ENCODE data around the gene MYL7.
"Not testable (repeated sequence)": the region's sequence is repeated elsewhere in the genome, so short reads cannot be mapped to it uniquely, and the experiment has no call there.

The MYL7 gene

DNA sequence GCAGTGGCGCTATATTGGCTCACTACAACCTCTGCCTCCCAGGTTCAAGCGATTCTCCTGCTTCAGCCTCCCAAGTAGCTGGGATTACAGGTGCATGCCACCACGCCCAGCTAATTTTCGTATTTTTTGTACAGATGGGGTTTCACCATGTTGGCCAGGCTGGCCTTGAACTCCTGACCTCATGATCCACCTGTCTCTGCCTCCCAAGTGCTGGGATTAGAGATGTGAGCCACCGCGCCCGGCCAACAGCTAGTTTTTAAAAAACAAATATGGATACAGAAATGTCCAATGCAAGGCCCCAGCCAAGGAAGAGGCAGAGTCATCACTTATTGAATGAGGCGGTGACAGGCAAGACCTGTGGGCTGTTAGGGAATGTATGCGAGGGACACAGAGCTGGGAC lies 30.8 kb upstream of the MYL7 start:
- not testable (repeated sequence) for H3K4me1 ChIP-seq (ENCODE audit: control insufficient read depth in 2 of 2, insufficient read depth in 1 of 2, low read depth in 1 of 2, low read length in 2 of 2)

DNA sequence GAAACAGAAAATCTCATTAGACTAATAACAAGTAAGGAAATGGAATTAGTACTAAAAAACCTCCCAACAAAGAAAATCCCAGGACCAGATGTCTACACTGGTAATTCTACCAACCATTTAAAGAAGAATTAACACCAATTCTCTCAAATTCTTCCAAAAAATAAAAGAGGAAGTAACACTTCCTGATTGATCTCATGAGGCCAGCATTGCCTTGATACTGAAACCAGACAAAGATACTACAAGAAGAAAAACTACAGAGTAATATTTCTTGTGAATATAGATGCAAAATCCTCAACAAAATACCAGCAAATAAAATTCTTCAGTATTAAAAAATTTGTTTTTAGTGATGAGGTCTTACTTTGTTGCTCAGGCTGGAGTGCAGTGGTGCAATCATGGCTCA lies 26.8 kb upstream of the MYL7 start:
- Histone ChIP-seq H4K8ac (ENCODE audit: low read depth, low read length) (no peak overlapping the region), H3K9ac (ENCODE audit: low read depth, low read length, poor library complexity) (no peak overlapping the region), H3K4me2 (ENCODE audit: insufficient read depth, low read length, poor library complexity, severe bottlenecking) (no peak overlapping the region), H2AK5ac (ENCODE audit: low read depth, low read length) (no peak overlapping the region), H3K18ac (ENCODE audit: low read length) (no peak overlapping the region), H4K91ac (ENCODE audit: low read depth, low read length, poor library complexity) (no peak overlapping the region), H3K4ac (ENCODE audit: low read length) (no peak overlapping the region), H3K79me1 (ENCODE audit: low read depth, low read length) (peaks cover 1% of the 10 kb centered on the region), H2BK5ac (ENCODE audit: low read length) (no peak overlapping the region), H2BK120ac (ENCODE audit: low read depth, low read length) (no peak overlapping the region), H2BK15ac (ENCODE audit: low read length) (no peak overlapping the region), H2BK12ac (ENCODE audit: low read length) (no peak overlapping the region), H3K36me3 (replicated peaks in 1 of 2; ENCODE audit: control insufficient read depth in 2 of 2, insufficient read depth in 2 of 2, low read length in 2 of 2) (no peaks in the 10 kb centered on the region), H3K14ac (ENCODE audit: low read length) (no peak overlapping the region), H3K27ac (replicated peaks; ENCODE audit: low read length) (no peak overlapping the region), H3K23ac (ENCODE audit: low read depth, low read length, poor library complexity) (no peak overlapping the region), H3K4me3 (ENCODE audit: low read length in 2 of 2) (no peak overlapping the region), H3K27me3 (ENCODE audit: control insufficient read depth in 3 of 3, insufficient read depth in 3 of 3, low read depth in 1 of 3, low read length in 3 of 3) (peaks cover 0 to 6% (median 2%) of the 10 kb centered on the region in 3 experiments), H2AFZ (ENCODE audit: low read length) (no peak overlapping the region), H3K4me1 (ENCODE audit: control insufficient read depth in 2 of 2, insufficient read depth in 1 of 2, low read depth in 1 of 2, low read length in 2 of 2) (peaks cover 0 to 5% of the 10 kb centered on the region in 2 donors), H3K9me3 (replicated peaks in 1 of 2; ENCODE audit: control insufficient read depth in 2 of 2, insufficient read depth in 1 of 2, low read depth in 1 of 2, low read length in 2 of 2) (peaks cover 0 to 6% of the 10 kb centered on the region in 2 donors)
- no peak for DNase-seq (ENCODE audit: low spot score)

More for the DNA sequence above, 30.8 kb upstream of the MYL7 start:
- not testable (repeated sequence) for H4K8ac ChIP-seq (ENCODE audit: low read depth, low read length); H3K9ac ChIP-seq (ENCODE audit: low read depth, low read length, poor library complexity); H3K9me3 ChIP-seq (replicated peaks in 1 of 2; ENCODE audit: control insufficient read depth in 2 of 2, insufficient read depth in 1 of 2, low read depth in 1 of 2, low read length in 2 of 2); H2AFZ ChIP-seq (ENCODE audit: low read length); DNase-seq (ENCODE audit: low spot score); H3K4ac ChIP-seq (ENCODE audit: low read length); H3K27ac ChIP-seq (replicated peaks; ENCODE audit: low read length); H2AK5ac ChIP-seq (ENCODE audit: low read depth, low read length); H3K18ac ChIP-seq (ENCODE audit: low read length); H3K36me3 ChIP-seq (replicated peaks in 1 of 2; ENCODE audit: control insufficient read depth in 2 of 2, insufficient read depth in 2 of 2, low read length in 2 of 2); H3K4me3 ChIP-seq (ENCODE audit: low read length in 2 of 2); H3K23ac ChIP-seq (ENCODE audit: low read depth, low read length, poor library complexity); H3K4me2 ChIP-seq (ENCODE audit: insufficient read depth, low read length, poor library complexity, severe bottlenecking); H4K91ac ChIP-seq (ENCODE audit: low read depth, low read length, poor library complexity); H3K14ac ChIP-seq (ENCODE audit: low read length); H2BK5ac ChIP-seq (ENCODE audit: low read length); H3K27me3 ChIP-seq (ENCODE audit: control insufficient read depth in 3 of 3, insufficient read depth in 3 of 3, low read depth in 1 of 3, low read length in 3 of 3); H2BK12ac ChIP-seq (ENCODE audit: low read length); H2BK120ac ChIP-seq (ENCODE audit: low read depth, low read length); H2BK15ac ChIP-seq (ENCODE audit: low read length); H3K79me1 ChIP-seq (ENCODE audit: low read depth, low read length)
- WGBS, 2 donors (ENCODE audit: extremely low coverage in 2 of 2, insufficient read length in 2 of 2, insufficient replicate concordance in 1 of 2) = no CpG with 5 or more reads among the region's 9 CpGs

DNA sequence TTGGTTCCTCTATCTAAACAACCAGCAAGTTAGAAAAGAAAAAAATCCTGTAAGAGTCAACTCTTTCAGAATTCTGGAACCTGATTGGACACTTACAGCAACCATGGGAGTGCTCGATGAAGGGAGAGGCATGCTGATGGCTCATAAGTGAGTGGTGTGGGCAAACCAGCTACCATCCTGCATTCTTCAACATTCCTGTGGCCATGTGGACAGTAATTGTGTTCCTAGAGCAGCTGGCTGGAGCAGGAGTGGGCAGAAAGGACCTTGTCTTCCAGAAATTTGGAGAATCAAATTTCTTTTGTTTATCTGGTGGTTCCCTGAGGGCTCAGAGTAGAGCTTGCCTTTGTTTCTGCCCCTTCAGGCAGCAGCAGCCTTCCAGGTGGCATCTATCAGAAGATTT lies 22.5 kb upstream of the MYL7 start:
- Histone ChIP-seq H3K9ac (ENCODE audit: low read depth, low read length, poor library complexity) (no peak overlapping the region), H2BK5ac (ENCODE audit: low read length) (no peak overlapping the region), H3K4me2 (ENCODE audit: insufficient read depth, low read length, poor library complexity, severe bottlenecking) (no peak overlapping the region), H3K79me1 (ENCODE audit: low read depth, low read length) (peaks cover 1% of the 10 kb centered on the region), H3K27ac (replicated peaks; ENCODE audit: low read length) (no peak overlapping the region), H2BK120ac (ENCODE audit: low read depth, low read length) (no peak overlapping the region), H3K4me1 (ENCODE audit: control insufficient read depth in 2 of 2, insufficient read depth in 1 of 2, low read depth in 1 of 2, low read length in 2 of 2) (peaks cover 0 to 5% of the 10 kb centered on the region in 2 donors), H3K14ac (ENCODE audit: low read length) (no peak overlapping the region), H3K18ac (ENCODE audit: low read length) (no peak overlapping the region), H3K23ac (ENCODE audit: low read depth, low read length, poor library complexity) (no peak overlapping the region), H3K27me3 (ENCODE audit: control insufficient read depth in 3 of 3, insufficient read depth in 3 of 3, low read depth in 1 of 3, low read length in 3 of 3) (peaks cover 0 to 31% (median 2%) of the 10 kb centered on the region in 3 experiments), H3K4me3 (ENCODE audit: low read length in 2 of 2) (no peak overlapping the region), H3K36me3 (replicated peaks in 1 of 2; ENCODE audit: control insufficient read depth in 2 of 2, insufficient read depth in 2 of 2, low read length in 2 of 2) (no peaks in the 10 kb centered on the region), H2BK15ac (ENCODE audit: low read length) (no peak overlapping the region), H2AFZ (ENCODE audit: low read length) (peak overlapping the region; percentile 55), H4K8ac (ENCODE audit: low read depth, low read length) (no peak overlapping the region), H2AK5ac (ENCODE audit: low read depth, low read length) (no peak overlapping the region), H2BK12ac (ENCODE audit: low read length) (no peak overlapping the region), H4K91ac (ENCODE audit: low read depth, low read length, poor library complexity) (no peak overlapping the region), H3K4ac (ENCODE audit: low read length) (no peak overlapping the region), H3K9me3 (replicated peaks in 1 of 2; ENCODE audit: control insufficient read depth in 2 of 2, insufficient read depth in 1 of 2, low read depth in 1 of 2, low read length in 2 of 2) (peaks cover 0 to 2% of the 10 kb centered on the region in 2 donors)
- no peak for DNase-seq (ENCODE audit: low spot score)
- no CpG with 5 or more reads among the region's 1 CpG for WGBS, 2 donors (ENCODE audit: extremely low coverage in 2 of 2, insufficient read length in 2 of 2, insufficient replicate concordance in 1 of 2)

DNA sequence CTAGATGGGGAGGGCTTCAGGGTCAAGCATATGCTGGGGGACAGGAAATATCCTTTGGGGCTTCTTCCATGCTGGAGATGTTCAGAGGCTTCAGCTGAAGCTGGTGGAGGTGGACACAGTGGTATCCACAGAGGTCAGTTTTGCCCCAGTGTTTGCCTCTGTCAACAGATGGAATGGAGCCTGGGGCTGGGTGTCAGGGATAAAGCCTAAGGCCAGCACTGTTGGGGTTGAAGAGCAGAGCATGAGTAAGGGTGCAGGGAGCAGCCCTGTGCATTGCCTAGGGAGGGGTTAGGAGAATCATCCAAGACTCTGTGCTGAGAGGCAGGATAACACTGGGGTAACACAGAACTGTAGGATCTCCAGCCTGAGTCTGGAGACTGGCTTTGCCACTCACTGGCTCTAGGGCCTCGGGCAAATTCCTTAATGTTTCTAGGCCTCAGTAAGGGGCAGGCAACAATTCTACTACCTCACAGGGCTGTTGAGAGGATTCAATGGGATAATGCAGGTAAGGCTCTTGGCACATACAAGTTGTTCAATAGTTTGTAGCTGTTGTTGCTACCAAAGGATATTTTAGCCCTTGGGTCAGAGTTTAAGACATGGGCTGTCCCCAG lies 21.8 kb upstream of the MYL7 start:
- Histone ChIP-seq H2BK120ac (ENCODE audit: low read depth, low read length) (no peak overlapping the region), H2BK5ac (ENCODE audit: low read length) (no peak overlapping the region), H3K27me3 (ENCODE audit: control insufficient read depth in 3 of 3, insufficient read depth in 3 of 3, low read depth in 1 of 3, low read length in 3 of 3) (peaks cover 0 to 34% (median 2%) of the 10 kb centered on the region in 3 experiments), H3K9me3 (replicated peaks in 1 of 2; ENCODE audit: control insufficient read depth in 2 of 2, insufficient read depth in 1 of 2, low read depth in 1 of 2, low read length in 2 of 2) (peaks cover 0 to 2% of the 10 kb centered on the region in 2 donors), H2BK12ac (ENCODE audit: low read length) (no peak overlapping the region), H3K18ac (ENCODE audit: low read length) (no peak overlapping the region), H3K4me2 (ENCODE audit: insufficient read depth, low read length, poor library complexity, severe bottlenecking) (no peak overlapping the region), H3K4ac (ENCODE audit: low read length) (no peak overlapping the region), H3K14ac (ENCODE audit: low read length) (no peak overlapping the region), H3K9ac (ENCODE audit: low read depth, low read length, poor library complexity) (no peak overlapping the region), H2AK5ac (ENCODE audit: low read depth, low read length) (no peak overlapping the region), H2BK15ac (ENCODE audit: low read length) (no peak overlapping the region), H3K23ac (ENCODE audit: low read depth, low read length, poor library complexity) (no peak overlapping the region), H4K8ac (ENCODE audit: low read depth, low read length) (no peak overlapping the region), H3K4me1 (ENCODE audit: control insufficient read depth in 2 of 2, insufficient read depth in 1 of 2, low read depth in 1 of 2, low read length in 2 of 2) (peaks cover 0 to 5% of the 10 kb centered on the region in 2 donors), H3K36me3 (replicated peaks in 1 of 2; ENCODE audit: control insufficient read depth in 2 of 2, insufficient read depth in 2 of 2, low read length in 2 of 2) (no peaks in the 10 kb centered on the region), H2AFZ (ENCODE audit: low read length) (no peak overlapping the region), H4K91ac (ENCODE audit: low read depth, low read length, poor library complexity) (no peak overlapping the region), H3K27ac (replicated peaks; ENCODE audit: low read length) (no peak overlapping the region), H3K4me3 (ENCODE audit: low read length in 2 of 2) (no peak overlapping the region), H3K79me1 (ENCODE audit: low read depth, low read length) (peaks cover 1% of the 10 kb centered on the region)
- no CpG with 5 or more reads among the region's 1 CpG for WGBS, 2 donors (ENCODE audit: extremely low coverage in 2 of 2, insufficient read length in 2 of 2, insufficient replicate concordance in 1 of 2)
- DNase-seq (ENCODE audit: low spot score) = no peak
